PC-3 (cell line): ENCODE results near the gene TASL. TPM values are rescaled to one million over a fixed set of nuclear protein-coding genes. Genes with fewer than 3 reads are reported as not detected.

ENCODE experiments used
- ATAC-seq: fragments of 200-7000 bp; cut with Tn5 transposase; 2 replicates; pipeline ENCODE4 v1.9.1; 2020; ENCODE audit warnings: mild to moderate bottlenecking, moderate library complexity
- BruUV-seq: library from RNA; stranded (reverse); fragments of 400-500 nt; replicated peaks from 2 replicates; lab custom pipeline; 2021; lab: Mats Ljungman, UMichigan
- CTCF ChIA-PET: fragments of 300-600 bp; sonication (Branson Sonifier 250); formaldehyde crosslinking; loops from one replicate; lab custom pipeline; 2022; ENCODE audit warnings: antibody characterized with exemption; lab: Charles Lee
- POLR2A ChIA-PET: fragments of 300-600 bp; sonication (Branson Sonifier 250); formaldehyde crosslinking; loops from one replicate; lab custom pipeline; 2022; ENCODE audit warnings: antibody characterized with exemption; ENCODE audit not compliant: unreplicated experiment; lab: Charles Lee
- DNase-seq: peaks from one replicate; pipeline ENCODE4 v3.0.0-alpha.2; 2015
- H2AFZ ChIP-seq: fragments of 300-600 bp; sonication (generic); 2 replicates; pipeline ENCODE4 v1.6.0; 2016; ENCODE audit warnings: antibody characterized with exemption, low read length
- H3F3A ChIP-seq: fragments of 300-600 bp; sonication (generic); one replicate; pipeline ENCODE4 v1.6.0; 2017; ENCODE audit warnings: antibody characterized with exemption, low read length, control low read depth, mild to moderate bottlenecking; ENCODE audit not compliant: unreplicated experiment
- H3K27ac ChIP-seq: fragments of 300-600 bp; sonication (generic); 2 replicates; pipeline ENCODE4 v1.5.1; 2016; ENCODE audit warnings: mild to moderate bottlenecking, low read length
- H3K27me3 ChIP-seq: fragments of 300-600 bp; sonication (generic); 2 replicates; pipeline ENCODE4 v1.6.1; 2016; ENCODE audit warnings: low read length, mixed read lengths
- H3K36me3 ChIP-seq: fragments of 300-600 bp; sonication (generic); 2 replicates; pipeline ENCODE4 v1.6.1; 2016; ENCODE audit warnings: low read depth, mixed run types, low read length, mixed read lengths
- H3K4me1 ChIP-seq: fragments of 300-600 bp; sonication (generic); 2 replicates; pipeline ENCODE4 v1.5.1; 2016; ENCODE audit warnings: low read length; ENCODE audit not compliant: insufficient read depth
- H3K4me2 ChIP-seq: fragments of 300-600 bp; sonication (generic); 2 replicates; pipeline ENCODE4 v1.6.0; 2016; ENCODE audit warnings: low read length
- H3K4me3 ChIP-seq: fragments of 300-600 bp; sonication (generic); 2 replicates; pipeline ENCODE4 v1.5.1; 2016; ENCODE audit warnings: mild to moderate bottlenecking, low read length, mixed read lengths
- H3K79me2 ChIP-seq: fragments of 300-600 bp; sonication (generic); 2 replicates; pipeline ENCODE4 v1.6.1; 2017; ENCODE audit warnings: low read length, mixed read lengths
- H3K9ac ChIP-seq: fragments of 300-600 bp; sonication (generic); 2 replicates; pipeline ENCODE4 v1.6.0; 2016; ENCODE audit warnings: mild to moderate bottlenecking, low read length
- H3K9me2 ChIP-seq: fragments of 300-600 bp; sonication (generic); replicated peaks from 2 replicates; pipeline ENCODE4 v1.6.1; 2016; ENCODE audit warnings: mixed run types, low read length, mixed read lengths
- H3K9me3 ChIP-seq: fragments of 300-600 bp; sonication (generic); 2 replicates; pipeline ENCODE4 v1.6.1; 2016; ENCODE audit warnings: low read length, mixed read lengths
- H4K20me1 ChIP-seq: fragments of 300-600 bp; sonication (generic); 2 replicates; pipeline ENCODE4 v1.6.1; 2016; ENCODE audit warnings: low read length, mixed read lengths
- EZH2 ChIP-seq: fragments of 300-600 bp; sonication (generic); IDR thresholded peaks from one replicate; pipeline ENCODE4 v1.6.1; 2017; ENCODE audit warnings: antibody characterized with exemption, mild to moderate bottlenecking, low read length; ENCODE audit not compliant: unreplicated experiment
- EZH2phosphoT487 ChIP-seq: fragments of 300-600 bp; sonication (generic); IDR thresholded peaks from 2 replicates; pipeline ENCODE4 v1.6.1; 2018; ENCODE audit warnings: mild to moderate bottlenecking, antibody characterized with exemption, low read length, borderline replicate concordance
- intact Hi-C: fragments of 100-400 bp; cut with micrococcal nuclease; formaldehyde crosslinking; loops from 2 replicates; pipeline ENCODE4 v1.9.0; 2023
- total RNA-seq: library from RNA; depleted of rRNA; stranded (reverse); fragments of >200 nt; gene quantifications from 2 replicates; pipeline ENCODE4 v1.2.3, GENCODE V29; 2014
- TF ChIP-seq, protein P1 (sequence below): fragments of 300-600 bp; sonication (generic); conservative IDR thresholded peaks from 2 replicates; pipeline ENCODE4 v1.5.1; 2017; ENCODE audit warnings: antibody characterized with exemption, low read depth, mild to moderate bottlenecking, low read length

The TASL gene
- total RNA-seq, 1 experiment from 2014 or later = not detected

DNA sequence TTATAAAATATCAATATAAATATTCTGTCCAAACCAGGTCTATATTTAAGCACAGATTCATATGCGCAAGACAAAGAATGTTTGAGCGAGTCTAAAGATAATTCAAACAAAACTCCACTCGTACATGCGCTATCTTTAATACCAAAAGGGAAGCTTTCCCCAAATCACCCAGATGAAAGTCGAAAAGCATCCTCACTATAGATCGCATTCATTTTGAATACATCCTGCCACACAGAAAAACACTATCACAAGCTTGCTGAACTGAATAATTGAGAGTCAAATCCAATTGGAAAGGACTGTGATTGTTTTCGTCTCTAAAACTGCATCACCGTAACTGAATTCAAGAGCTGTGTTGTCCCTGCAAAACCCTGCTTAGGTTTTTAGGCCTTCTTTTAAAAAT is 685 bp downstream of the TASL start:
- no peaks in the 10 kb centered on the region for H3K27me3 ChIP-seq
- H3K9ac ChIP-seq = no peak overlapping the region
- DNase-seq = no peak
- no peak overlapping the region for H2AFZ ChIP-seq
- no peak overlapping the region for H3K4me2 ChIP-seq
- ChIA-PET CTCF (no interaction called here), POLR2A (no interaction called here)
- H3K9me2 ChIP-seq = no peaks in the 10 kb centered on the region
- TF ChIP-seq, protein P1, sequence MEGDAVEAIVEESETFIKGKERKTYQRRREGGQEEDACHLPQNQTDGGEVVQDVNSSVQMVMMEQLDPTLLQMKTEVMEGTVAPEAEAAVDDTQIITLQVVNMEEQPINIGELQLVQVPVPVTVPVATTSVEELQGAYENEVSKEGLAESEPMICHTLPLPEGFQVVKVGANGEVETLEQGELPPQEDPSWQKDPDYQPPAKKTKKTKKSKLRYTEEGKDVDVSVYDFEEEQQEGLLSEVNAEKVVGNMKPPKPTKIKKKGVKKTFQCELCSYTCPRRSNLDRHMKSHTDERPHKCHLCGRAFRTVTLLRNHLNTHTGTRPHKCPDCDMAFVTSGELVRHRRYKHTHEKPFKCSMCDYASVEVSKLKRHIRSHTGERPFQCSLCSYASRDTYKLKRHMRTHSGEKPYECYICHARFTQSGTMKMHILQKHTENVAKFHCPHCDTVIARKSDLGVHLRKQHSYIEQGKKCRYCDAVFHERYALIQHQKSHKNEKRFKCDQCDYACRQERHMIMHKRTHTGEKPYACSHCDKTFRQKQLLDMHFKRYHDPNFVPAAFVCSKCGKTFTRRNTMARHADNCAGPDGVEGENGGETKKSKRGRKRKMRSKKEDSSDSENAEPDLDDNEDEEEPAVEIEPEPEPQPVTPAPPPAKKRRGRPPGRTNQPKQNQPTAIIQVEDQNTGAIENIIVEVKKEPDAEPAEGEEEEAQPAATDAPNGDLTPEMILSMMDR = no peak
- TF ChIP-seq EZH2 (no peak), EZH2phosphoT487 (no peak)
- H3K4me3 ChIP-seq = no peak overlapping the region
- H3F3A ChIP-seq = no peaks in the 10 kb centered on the region
- ATAC-seq = no peak
- H3K9me3 ChIP-seq = no peaks in the 10 kb centered on the region
- intact Hi-C loops = no loop called here
- H3K4me1 ChIP-seq = no peaks in the 10 kb centered on the region
- no peak overlapping the region for H3K27ac ChIP-seq
- H4K20me1 ChIP-seq = no peaks in the 10 kb centered on the region
- no TSS peak for BruUV-seq
- no peaks in the 10 kb centered on the region for H3K79me2 ChIP-seq
- no peaks in the 10 kb centered on the region for H3K36me3 ChIP-seq

DNA sequence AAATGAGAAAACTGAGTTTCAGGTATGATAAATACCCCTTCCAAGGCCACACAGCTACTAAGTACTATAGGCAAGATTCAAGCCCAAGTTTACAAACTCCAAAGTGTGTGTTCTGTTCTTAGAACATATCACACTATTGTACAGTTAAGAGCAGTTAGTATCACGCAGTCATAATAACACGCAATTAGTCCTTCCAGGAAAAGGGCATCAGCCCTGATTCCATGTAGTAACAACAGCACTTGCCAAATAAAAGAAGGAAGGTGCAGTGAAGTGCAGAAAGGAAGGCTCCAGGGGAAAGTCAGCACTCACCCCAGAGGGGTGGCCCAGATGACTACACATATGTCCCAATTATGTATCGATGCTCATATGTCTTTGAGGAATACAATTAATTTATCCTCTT is 4.4 kb downstream of the TASL start:
- no peaks in the 10 kb centered on the region for H3K9me2 ChIP-seq
- H3K4me3 ChIP-seq = no peak overlapping the region
- no peaks in the 10 kb centered on the region for H3K36me3 ChIP-seq
- H3K27ac ChIP-seq = no peak overlapping the region
- no peak for TF ChIP-seq EZH2
- intact Hi-C loops = no loop called here
- H3K9ac ChIP-seq = no peak overlapping the region
- POLR2A ChIA-PET = no interaction called here
- no peak overlapping the region for H2AFZ ChIP-seq
- DNase-seq (no peak), ATAC-seq (no peak)
- no peaks in the 10 kb centered on the region for H3K9me3 ChIP-seq
- H3K4me1 ChIP-seq = peaks cover 12% of the 10 kb centered on the region
- no peaks in the 10 kb centered on the region for H3F3A ChIP-seq
- H3K79me2 ChIP-seq = no peaks in the 10 kb centered on the region
- no TSS peak for BruUV-seq
- H3K4me2 ChIP-seq = no peak overlapping the region
- CTCF ChIA-PET = no interaction called here
- no peaks in the 10 kb centered on the region for H4K20me1 ChIP-seq
- no peaks in the 10 kb centered on the region for H3K27me3 ChIP-seq

DNA sequence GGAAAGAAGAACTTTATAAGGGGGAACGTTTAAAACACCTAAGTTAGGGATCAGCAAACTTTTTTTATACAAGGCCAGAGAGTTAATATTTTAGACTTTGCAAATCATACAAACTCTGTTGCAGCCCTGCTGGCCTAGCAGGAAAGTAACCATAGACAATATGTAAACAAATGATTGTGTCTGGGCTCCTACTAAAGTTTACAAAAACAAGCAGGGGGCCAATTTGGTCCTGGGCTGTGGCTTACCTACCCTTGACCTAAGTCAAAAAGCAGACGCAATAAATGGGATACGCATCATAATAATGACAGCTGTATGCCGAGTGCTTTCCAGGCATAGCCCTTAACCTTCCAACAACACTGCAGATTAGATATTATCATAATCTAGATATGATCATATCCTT is 4.9 kb downstream of the TASL start:
- no TSS peak for BruUV-seq
- H3K4me3 ChIP-seq = no peak overlapping the region

More for the DNA sequence above, 4.9 kb downstream of the TASL start:
- Histone ChIP-seq H3K27me3 (no peaks in the 10 kb centered on the region), H3K79me2 (no peaks in the 10 kb centered on the region), H3K36me3 (no peaks in the 10 kb centered on the region), H3F3A (no peaks in the 10 kb centered on the region), H3K4me1 (peaks cover 13% of the 10 kb centered on the region), H3K9me2 (no peaks in the 10 kb centered on the region), H3K9me3 (no peaks in the 10 kb centered on the region), H3K4me2 (no peak overlapping the region), H3K27ac (no peak overlapping the region), H2AFZ (no peak overlapping the region), H4K20me1 (no peaks in the 10 kb centered on the region), H3K9ac (no peak overlapping the region)
- ChIA-PET POLR2A (no interaction called here), CTCF (no interaction called here)
- intact Hi-C loops = no loop called here
- no peak for ATAC-seq
- no peak for TF ChIP-seq EZH2
- TF ChIP-seq, protein P1 = no peak
- TF ChIP-seq EZH2phosphoT487 = no peak
- no peak for DNase-seq
